ENCODE data around the gene PDZK1IP1. TPM values are rescaled to one million over a fixed set of nuclear protein-coding genes. Genes with fewer than 3 reads are reported as not detected.
A peak's percentile ranks its signal among the peaks of the same experiment; 100 is the strongest.

The PDZK1IP1 gene
- total and polyA plus RNA-seq, 2 of the 13 experiments (the other 11 are each of a cell fraction or from before 2014, with no cell fraction given): 0.24 to 1.6 TPM

- TF ChIP-seq, protein P1, sequence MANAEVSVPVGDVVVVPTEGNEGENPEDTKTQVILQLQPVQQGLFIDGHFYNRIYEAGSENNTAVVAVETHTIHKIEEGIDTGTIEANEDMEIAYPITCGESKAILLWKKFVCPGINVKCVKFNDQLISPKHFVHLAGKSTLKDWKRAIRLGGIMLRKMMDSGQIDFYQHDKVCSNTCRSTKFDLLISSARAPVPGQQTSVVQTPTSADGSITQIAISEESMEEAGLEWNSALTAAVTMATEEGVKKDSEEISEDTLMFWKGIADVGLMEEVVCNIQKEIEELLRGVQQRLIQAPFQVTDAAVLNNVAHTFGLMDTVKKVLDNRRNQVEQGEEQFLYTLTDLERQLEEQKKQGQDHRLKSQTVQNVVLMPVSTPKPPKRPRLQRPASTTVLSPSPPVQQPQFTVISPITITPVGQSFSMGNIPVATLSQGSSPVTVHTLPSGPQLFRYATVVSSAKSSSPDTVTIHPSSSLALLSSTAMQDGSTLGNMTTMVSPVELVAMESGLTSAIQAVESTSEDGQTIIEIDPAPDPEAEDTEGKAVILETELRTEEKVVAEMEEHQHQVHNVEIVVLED (CRISPR knock-in tag; IDR thresholded peaks at IDR 0.05; ENCODE audit: borderline replicate concordance): peak; percentile 33; the same call in 1 of the 2 replicates
- TF ChIP-seq WIZ (CRISPR knock-in tag; IDR thresholded peaks at IDR 0.05): no peak
- peak; percentile 9; the same call in 1 of the 2 replicates for TF ChIP-seq PPARG (CRISPR knock-in tag; conservative IDR thresholded peaks at IDR 0.05)
- no peak for TF ChIP-seq ZNF576 (CRISPR knock-in tag; IDR thresholded peaks at IDR 0.05)
- peak; percentile 80 for TF ChIP-seq SMC3 (IDR thresholded peaks at IDR 0.05; ENCODE audit: low read length)
- TF ChIP-seq ZNF224 (CRISPR knock-in tag; IDR thresholded peaks at IDR 0.05): no peak
- TF ChIP-seq SNAPC2 (CRISPR knock-in tag; IDR thresholded peaks at IDR 0.05): no peak
- TF ChIP-seq ZNF549 (CRISPR knock-in tag; IDR thresholded peaks at IDR 0.05): no peak
- no peak for TF ChIP-seq SOX13 (IDR thresholded peaks at IDR 0.05)
- peak in 1 of 2 experiments; percentile 56; a peak in 1 of 4 replicates for TF ChIP-seq SOX13 (CRISPR knock-in tag; conservative IDR thresholded peaks at IDR 0.05 in 1 of 2, IDR thresholded peaks at IDR 0.05 in 1 of 2)
- TF ChIP-seq, protein P2, sequence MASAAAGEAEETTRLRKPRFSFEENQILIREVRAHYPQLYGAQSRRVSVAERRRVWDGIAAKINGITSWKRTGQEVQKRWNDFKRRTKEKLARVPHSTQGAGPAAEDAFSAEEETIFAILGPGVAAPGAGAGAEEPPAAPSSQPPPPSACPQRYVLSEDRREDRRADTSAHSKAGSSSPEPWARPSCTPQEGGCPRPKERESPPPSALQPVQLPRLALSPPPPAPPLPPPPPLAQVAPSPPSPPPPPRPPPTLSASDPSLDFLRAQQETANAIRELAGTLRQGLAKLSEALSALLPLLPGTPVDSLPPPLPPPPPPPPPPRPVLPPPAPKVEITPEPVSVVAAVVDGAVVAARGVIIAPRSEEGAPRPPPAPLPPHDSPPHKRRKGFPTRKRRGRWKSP (CRISPR knock-in tag; IDR thresholded peaks at IDR 0.05): no peak
- TF ChIP-seq ZMYM2 (CRISPR knock-in tag; IDR thresholded peaks at IDR 0.05): no peak
- no peak; the same call in 1 of the 2 replicates for TF ChIP-seq CHD4 (IDR thresholded peaks at IDR 0.05; ENCODE audit: borderline replicate concordance, low read length)
- TF ChIP-seq PHF21A (CRISPR knock-in tag; IDR thresholded peaks at IDR 0.05): no peak; the same call in 1 of the 2 replicates
- TF ChIP-seq ZNF292 (CRISPR knock-in tag; IDR thresholded peaks at IDR 0.05; ENCODE audit: borderline replicate concordance, low read depth): 0 out of 2 replicates have a peak, but pooled peaks have one; percentile 44
- no peak for TF ChIP-seq ZNF33A (CRISPR knock-in tag; IDR thresholded peaks at IDR 0.05; ENCODE audit: borderline replicate concordance)
- peak; percentile 64 for TF ChIP-seq ZNF574 (CRISPR knock-in tag; IDR thresholded peaks at IDR 0.05)
- TF ChIP-seq ETV6 (CRISPR knock-in tag; conservative IDR thresholded peaks at IDR 0.05): no peak
- peak; percentile 38 for TF ChIP-seq ZFY (CRISPR knock-in tag; IDR thresholded peaks at IDR 0.05)
- TF ChIP-seq, protein P3, sequence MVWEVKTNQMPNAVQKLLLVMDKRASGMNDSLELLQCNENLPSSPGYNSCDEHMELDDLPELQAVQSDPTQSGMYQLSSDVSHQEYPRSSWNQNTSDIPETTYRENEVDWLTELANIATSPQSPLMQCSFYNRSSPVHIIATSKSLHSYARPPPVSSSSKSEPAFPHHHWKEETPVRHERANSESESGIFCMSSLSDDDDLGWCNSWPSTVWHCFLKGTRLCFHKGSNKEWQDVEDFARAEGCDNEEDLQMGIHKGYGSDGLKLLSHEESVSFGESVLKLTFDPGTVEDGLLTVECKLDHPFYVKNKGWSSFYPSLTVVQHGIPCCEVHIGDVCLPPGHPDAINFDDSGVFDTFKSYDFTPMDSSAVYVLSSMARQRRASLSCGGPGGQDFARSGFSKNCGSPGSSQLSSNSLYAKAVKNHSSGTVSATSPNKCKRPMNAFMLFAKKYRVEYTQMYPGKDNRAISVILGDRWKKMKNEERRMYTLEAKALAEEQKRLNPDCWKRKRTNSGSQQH (CRISPR knock-in tag; IDR thresholded peaks at IDR 0.05; ENCODE audit: low read depth): no peak
Observed at GRCh38 chr1:47192458-47193384, 2.9 kb upstream of the PDZK1IP1 start (continued).

All from HepG2 (cell line).